K562 (cell line): ENCODE data around the gene ATPAF2. TPM values are rescaled to one million over a fixed set of nuclear protein-coding genes. Genes with fewer than 3 reads are reported as not detected.

Source experiments
- ATAC-seq: fragments of 200-7000 bp; cut with Tn5 transposase; 3 replicates; pipeline ENCODE4 v1.9.1; 2020; ENCODE audit warnings: moderate library complexity
- BruUV-seq: library from RNA; stranded (reverse); fragments of 400-500 nt; replicated peaks from 2 replicates; lab custom pipeline; 2021; lab: Mats Ljungman, UMichigan
- CTCF ChIA-PET: fragments of 300-600 bp; formaldehyde crosslinking; extraction: SDS; loops from one replicate; lab custom pipeline; 2021; ENCODE audit warnings: low intra/inter-chr PET ratio; lab: Yijun Ruan, JAX
- POLR2A ChIA-PET: fragments of 300-600, 350-650 bp; sonication (Branson Sonifier 250); formaldehyde crosslinking; extraction: SDS; loops from one replicate; lab custom pipeline; 2021; ENCODE audit warnings: antibody characterized with exemption, inconsistent platforms; lab: Yijun Ruan, JAX
- DNase-seq, 4 experiments: peaks; one replicate each; pipeline versions ENCODE4 v3.0.0 to v3.0.0-alpha.2; 2011 to 2018; ENCODE audit warnings: low spot score in 3 of 4, mixed read lengths in 3 of 4; ENCODE audit errors: extremely low read depth in 1 of 4
- FAIRE-seq: peaks from 2 replicates; lab custom pipeline; 2011; peaks lifted over from hg19 to GRCh38; lab: Jason Lieb, UNC
- H2AFZ ChIP-seq: 2 replicates; pipeline ENCODE4 v1.6.0; 2011; ENCODE audit warnings: low read depth, low read length, control low read depth, inconsistent platforms
- H3K27ac ChIP-seq: fragments of 200-600 bp; 3 replicates; pipeline ENCODE4 v1.8.0; 2011; ENCODE audit warnings: low read depth, mild to moderate bottlenecking, control low read depth, inconsistent platforms, low read length, moderate library complexity, mixed read lengths; ENCODE audit errors: extremely low read depth
- H3K27me3 ChIP-seq, 2 experiments: fragments of 300-600 bp in 1 of 2; 2 replicates in 1 of 2; 3 replicates in 1 of 2; pipeline versions ENCODE4 v1.6.0 to v1.8.0; 2011; ENCODE audit warnings: inconsistent platforms in 2 of 2, low read length in 2 of 2, mild to moderate bottlenecking in 1 of 2, mixed read lengths in 1 of 2, moderate library complexity in 1 of 2; ENCODE audit not compliant: control insufficient read depth in 2 of 2, insufficient read depth in 2 of 2
- H3K36me3 ChIP-seq: fragments of 300-600 bp; 3 replicates; pipeline ENCODE4 v1.8.0; 2011; ENCODE audit warnings: mild to moderate bottlenecking, low read length, inconsistent platforms; ENCODE audit not compliant: control insufficient read depth, insufficient read depth
- H3K4me1 ChIP-seq, 2 experiments: fragments of 200-600 bp in 1 of 2; replicated peaks in 1 of 2; 2 replicates in 1 of 2; 3 replicates in 1 of 2; pipeline versions ENCODE4 v1.5.1 to v1.8.0; 2011; ENCODE audit warnings: inconsistent platforms in 2 of 2, low read length in 2 of 2, mild to moderate bottlenecking in 1 of 2, mixed read lengths in 1 of 2, moderate library complexity in 1 of 2; ENCODE audit not compliant: control insufficient read depth in 2 of 2, insufficient read depth in 2 of 2
- H3K4me2 ChIP-seq: 2 replicates; pipeline ENCODE4 v1.6.1; 2011; ENCODE audit warnings: low read length, control low read depth, inconsistent platforms, mixed read lengths; ENCODE audit not compliant: insufficient read depth
- H3K4me3 ChIP-seq: fragments of 200-600 bp; sonication (generic), shearing (Covaris generic); 2 replicates; pipeline ENCODE4 v1.5.1; 2016; ENCODE audit warnings: control low read depth, inconsistent platforms
- H3K79me2 ChIP-seq: fragments of 200-600 bp; 3 replicates; pipeline ENCODE4 v1.8.0; 2011; ENCODE audit warnings: low read length, inconsistent platforms; ENCODE audit not compliant: control insufficient read depth, insufficient read depth
- H3K9ac ChIP-seq, 2 experiments: 2 replicates each; pipeline versions ENCODE4 v1.6.0 to v1.6.1; 2011; ENCODE audit warnings: low read depth in 2 of 2, low read length in 2 of 2, control low read depth in 1 of 2, inconsistent platforms in 1 of 2, mild to moderate bottlenecking in 1 of 2, mixed read lengths in 1 of 2; ENCODE audit not compliant: insufficient read depth in 1 of 2
- H3K9me1 ChIP-seq: one replicate; pipeline ENCODE4 v1.6.0; 2011; ENCODE audit warnings: inconsistent platforms, mild to moderate bottlenecking, low read length, moderate library complexity; ENCODE audit not compliant: control insufficient read depth, insufficient read depth
- H3K9me3 ChIP-seq: replicated peaks from 2 replicates; pipeline ENCODE4 v1.5.1; 2011; ENCODE audit warnings: low read depth, low read length, inconsistent platforms; ENCODE audit not compliant: control insufficient read depth, insufficient read depth
- H4K20me1 ChIP-seq: replicated peaks from 2 replicates; pipeline ENCODE4 v1.6.1; 2011; ENCODE audit warnings: low read length, inconsistent platforms, mixed read lengths; ENCODE audit not compliant: control insufficient read depth, insufficient read depth
- ARNT ChIP-seq, 2 experiments: fragments of 450-650 bp; IDR thresholded peaks; 2 replicates each; pipeline ENCODE4 v1.6.1; 2016; ENCODE audit warnings: mild to moderate bottlenecking in 1 of 2
- ASH1L ChIP-seq: fragments of 450-650 bp; IDR thresholded peaks from 2 replicates; pipeline ENCODE4 v1.6.1; 2018; ENCODE audit warnings: borderline replicate concordance, mild to moderate bottlenecking, low read depth; ENCODE audit not compliant: partially characterized antibody
- E2F3 ChIP-seq: fragments of 250-450 bp; sonication (Bioruptor Pico); IDR thresholded peaks from 2 replicates; pipeline ENCODE4 v1.4.0; 2020; ENCODE audit warnings: mild to moderate bottlenecking
- ERF ChIP-seq: fragments of 450-650 bp; formaldehyde crosslinking; IDR thresholded peaks from 2 replicates; pipeline ENCODE4 v1.4.0; 2020; ENCODE audit warnings: mild to moderate bottlenecking, mixed read lengths
- FOXM1 ChIP-seq, 2 experiments: fragments of 450-650 bp in 1 of 2; sonication (generic) in 1 of 2; formaldehyde crosslinking in 1 of 2; IDR thresholded peaks; 2 replicates each; pipeline versions ENCODE4 v1.6.1 to v1.9.0; 2017 to 2022; ENCODE audit warnings: low read depth in 2 of 2, mild to moderate bottlenecking in 2 of 2, missing genetic modification reagents in 1 of 2, moderate library complexity in 1 of 2
- HDAC3 ChIP-seq: fragments of 450-650 bp; IDR thresholded peaks from 2 replicates; pipeline ENCODE4 v1.6.1; 2018; ENCODE audit warnings: borderline replicate concordance, mild to moderate bottlenecking, moderate library complexity; ENCODE audit not compliant: partially characterized antibody
- HDAC6 ChIP-seq: IDR thresholded peaks from 2 replicates; pipeline ENCODE4 v1.6.1; 2012; ENCODE audit warnings: low read depth, mild to moderate bottlenecking, control low read depth, inconsistent platforms, low read length, moderate library complexity
- NBN ChIP-seq: fragments of 450-650 bp; IDR thresholded peaks from 2 replicates; pipeline ENCODE4 v1.6.1; 2016; ENCODE audit warnings: low read depth, mild to moderate bottlenecking
- NCOA1 ChIP-seq: fragments of 450-650 bp; IDR thresholded peaks from 2 replicates; pipeline ENCODE4 v1.6.1; 2016; ENCODE audit warnings: low read depth
- POLR2AphosphoS2 ChIP-seq: IDR thresholded peaks from 2 replicates; pipeline ENCODE4 v1.6.1; 2012; ENCODE audit warnings: low read length, improper control_type of control experiment
- POLR2AphosphoS5 ChIP-seq: IDR thresholded peaks from 2 replicates; pipeline ENCODE4 v1.6.1; 2011; ENCODE audit warnings: mild to moderate bottlenecking, low read depth, low read length, moderate library complexity; ENCODE audit not compliant: control insufficient read depth, insufficient read depth
- RFX7 ChIP-seq: fragments of 250-450 bp; sonication (Bioruptor Pico); IDR thresholded peaks from 2 replicates; pipeline ENCODE4 v1.5.1; 2021; ENCODE audit warnings: mild to moderate bottlenecking
- SRSF9 ChIP-seq: fragments of 200-400 bp; formaldehyde crosslinking; IDR thresholded peaks from 2 replicates; pipeline ENCODE4 v1.6.1; 2017; ENCODE audit warnings: low read depth, low read length, borderline replicate concordance
- ZKSCAN3 ChIP-seq: fragments of 250-450 bp; sonication (Bioruptor Pico); IDR thresholded peaks from 2 replicates; pipeline ENCODE4 v1.4.0; 2020
- ZNF551 ChIP-seq: fragments of 250-450 bp; sonication (Bioruptor Pico); IDR thresholded peaks from 2 replicates; pipeline ENCODE4 v1.5.0; 2021; ENCODE audit warnings: mild to moderate bottlenecking, moderate library complexity
- ZNF586 ChIP-seq: fragments of 450-650 bp; formaldehyde crosslinking; conservative IDR thresholded peaks from 2 replicates; pipeline ENCODE4 v1.4.0; 2020; ENCODE audit warnings: mild to moderate bottlenecking, moderate library complexity
- ZNF717 ChIP-seq: fragments of 250-450 bp; sonication (Bioruptor Pico); IDR thresholded peaks from 2 replicates; pipeline ENCODE4 v1.5.0; 2021
- ZNF75A ChIP-seq: fragments of 450-650 bp; formaldehyde crosslinking; IDR thresholded peaks from 2 replicates; pipeline ENCODE4 v1.4.0; 2020; ENCODE audit warnings: mild to moderate bottlenecking
- ZNF76 ChIP-seq: fragments of 250-450 bp; sonication (Bioruptor Pico); IDR thresholded peaks from 2 replicates; pipeline ENCODE4 v1.4.0; 2020; ENCODE audit warnings: mild to moderate bottlenecking, moderate library complexity, borderline replicate concordance
- WGBS: fragments of 100-300 bp; shearing (Covaris generic); methylation state at CpG from one replicate; pipeline ENCODE4 v1.1.6; 2016; ENCODE audit warnings: low coverage, mixed read lengths; ENCODE audit not compliant: insufficient coverage; ENCODE audit errors: missing lambda C conversion rate; 5-methylcytosine and 5-hydroxymethylcytosine counted together
- in situ Hi-C: fragments of 300-500 bp; cut with MboI; formaldehyde crosslinking; loops from 4 replicates; pipeline ENCODE4 v1.15.0; 2018; ENCODE audit warnings: inconsistent platforms, mixed read lengths
- intact Hi-C: fragments of 100-400 bp; cut with micrococcal nuclease; formaldehyde crosslinking; loops from 2 replicates; pipeline ENCODE4 v1.14.2; 2022
- polyA plus RNA-seq, 8 experiments: library from polyadenylated mRNA; depleted of rRNA in 4 of 8; stranded (reverse) in 5 of 8; unstranded in 3 of 8; fragments of >200 nt; fragmentation: Nextera tagmentation in 2 of 8; fragmentation: Illumina TruSeq in 1 of 8; extraction: Ambion mirVana in 2 of 8; extraction: Trizol in 1 of 8; gene quantifications; 2 replicates each; pipeline versions ENCODE4 v1.2.1 to v1.2.3, GENCODE V29; 2011 to 2014; ENCODE audit warnings: inconsistent platforms in 1 of 8, missing spikeins in 1 of 8
- total RNA-seq, 7 experiments: library from RNA; depleted of rRNA in 6 of 7; stranded (reverse); fragments of >200 nt in 6 of 7; fragmentation: Illumina TruSeq in 2 of 7; extraction: Trizol in 2 of 7; gene quantifications; 2 replicates each; pipeline versions ENCODE4 v1.2.1 to v1.2.3, GENCODE V29; 2011 to 2021; ENCODE audit warnings: low replicate concordance in 1 of 7
- TF ChIP-seq, protein P1 (sequence below): fragments of 450-650 bp; conservative IDR thresholded peaks from 2 replicates; pipeline ENCODE4 v1.6.1; 2016; ENCODE audit warnings: missing genetic modification characterization, low read depth, mild to moderate bottlenecking, control low read depth, missing compliant biosample characterization
- TF ChIP-seq, protein P2 (sequence below): fragments of 200-800 bp; sonication (Bioruptor generic); IDR thresholded peaks from 2 replicates; pipeline ENCODE4 v1.6.1; 2017; ENCODE audit warnings: missing genetic modification characterization, missing compliant biosample characterization

Gene ATPAF2
- total and polyA plus RNA-seq, 9 of the 15 experiments (the other 6 are each of a cell fraction or from before 2014, with no cell fraction given), result 2.1 to 19.2 (median 11.3) TPM

DNA sequence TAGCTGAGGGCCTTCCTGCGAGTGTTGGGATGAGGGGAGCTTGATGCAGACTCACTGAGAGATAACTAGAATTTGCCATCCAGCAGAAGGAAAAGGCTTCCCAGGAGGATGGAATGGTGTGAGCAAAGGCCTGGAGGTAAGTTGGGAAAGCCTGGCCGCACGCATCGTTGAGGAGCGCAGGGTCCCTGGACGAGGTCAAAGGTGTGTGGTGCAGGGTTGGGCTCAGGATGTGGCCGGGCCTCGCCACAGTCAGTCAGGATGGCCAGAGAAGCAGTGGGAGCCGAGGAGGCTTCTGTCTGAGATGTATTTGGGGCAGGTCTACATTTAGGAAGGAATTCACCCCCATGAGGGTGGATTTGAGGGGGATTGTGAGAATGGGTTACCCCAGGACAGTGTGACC lies 49.9 kb downstream of the ATPAF2 start (continued):
- no peak for TF ChIP-seq ZNF551 (CRISPR knock-in tag)
- no peak for TF ChIP-seq ZNF717 (CRISPR knock-in tag)
- TF ChIP-seq ERF (CRISPR knock-in tag), result no peak
- no peak for TF ChIP-seq ZKSCAN3
- no peak for TF ChIP-seq FOXM1 (IDR thresholded peaks at IDR 0.05; ENCODE audit: low read depth)
- no peak for TF ChIP-seq FOXM1 (CRISPR knock-in tag; IDR thresholded peaks at IDR 0.05; ENCODE audit: low read depth)

DNA sequence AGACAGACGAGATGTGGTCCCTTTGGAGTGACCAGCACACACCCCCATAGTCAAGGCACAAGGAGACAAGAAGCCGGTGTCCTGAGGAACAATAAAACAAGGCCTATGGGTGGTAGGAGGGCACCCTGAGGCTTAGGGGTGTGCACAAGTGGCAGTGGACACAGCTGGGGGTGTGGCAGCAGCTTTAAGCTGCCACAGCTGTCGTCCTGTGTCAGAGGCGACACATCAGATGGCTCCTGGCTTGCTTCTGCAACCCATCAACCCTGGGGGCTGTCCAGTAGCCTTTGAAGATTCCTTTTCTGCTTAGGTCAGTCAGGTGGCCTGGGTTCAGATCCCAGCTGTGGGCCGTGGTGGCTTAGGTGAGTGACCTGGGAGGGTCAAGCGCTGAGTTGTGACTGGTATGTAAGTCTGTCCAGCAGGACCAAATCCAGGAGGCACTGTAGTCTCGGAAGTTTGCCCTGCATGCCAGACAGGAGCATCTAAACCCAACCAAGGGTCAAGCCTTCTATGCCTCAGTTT lies 50.5 kb downstream of the ATPAF2 start:
- FAIRE-seq, result no peak
- WGBS, result 27% methylated on average over 7 of the region's 7 CpGs
- H3K36me3 ChIP-seq, result no peaks in the 10 kb centered on the region
- TF ChIP-seq SRSF9 (no peak), ZNF586 (CRISPR knock-in tag) (no peak), ZNF75A (no peak), HDAC6 (no peak), NBN (no peak), ASH1L (no peak), POLR2AphosphoS5 (no peak), ZNF76 (CRISPR knock-in tag) (no peak), POLR2AphosphoS2 (no peak), E2F3 (CRISPR knock-in tag) (no peak), NCOA1 (no peak), ARNT (IDR thresholded peaks at IDR 0.05) (no peak), HDAC3 (no peak), RFX7 (CRISPR knock-in tag) (no peak)
- TF ChIP-seq, protein P1, sequence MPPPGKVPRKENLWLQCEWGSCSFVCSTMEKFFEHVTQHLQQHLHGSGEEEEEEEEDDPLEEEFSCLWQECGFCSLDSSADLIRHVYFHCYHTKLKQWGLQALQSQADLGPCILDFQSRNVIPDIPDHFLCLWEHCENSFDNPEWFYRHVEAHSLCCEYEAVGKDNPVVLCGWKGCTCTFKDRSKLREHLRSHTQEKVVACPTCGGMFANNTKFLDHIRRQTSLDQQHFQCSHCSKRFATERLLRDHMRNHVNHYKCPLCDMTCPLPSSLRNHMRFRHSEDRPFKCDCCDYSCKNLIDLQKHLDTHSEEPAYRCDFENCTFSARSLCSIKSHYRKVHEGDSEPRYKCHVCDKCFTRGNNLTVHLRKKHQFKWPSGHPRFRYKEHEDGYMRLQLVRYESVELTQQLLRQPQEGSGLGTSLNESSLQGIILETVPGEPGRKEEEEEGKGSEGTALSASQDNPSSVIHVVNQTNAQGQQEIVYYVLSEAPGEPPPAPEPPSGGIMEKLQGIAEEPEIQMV (tag), result no peak
- TF ChIP-seq, protein P2, sequence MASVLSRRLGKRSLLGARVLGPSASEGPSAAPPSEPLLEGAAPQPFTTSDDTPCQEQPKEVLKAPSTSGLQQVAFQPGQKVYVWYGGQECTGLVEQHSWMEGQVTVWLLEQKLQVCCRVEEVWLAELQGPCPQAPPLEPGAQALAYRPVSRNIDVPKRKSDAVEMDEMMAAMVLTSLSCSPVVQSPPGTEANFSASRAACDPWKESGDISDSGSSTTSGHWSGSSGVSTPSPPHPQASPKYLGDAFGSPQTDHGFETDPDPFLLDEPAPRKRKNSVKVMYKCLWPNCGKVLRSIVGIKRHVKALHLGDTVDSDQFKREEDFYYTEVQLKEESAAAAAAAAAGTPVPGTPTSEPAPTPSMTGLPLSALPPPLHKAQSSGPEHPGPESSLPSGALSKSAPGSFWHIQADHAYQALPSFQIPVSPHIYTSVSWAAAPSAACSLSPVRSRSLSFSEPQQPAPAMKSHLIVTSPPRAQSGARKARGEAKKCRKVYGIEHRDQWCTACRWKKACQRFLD (CRISPR knock-in tag), result no peak

More for the DNA sequence above, 50.5 kb downstream of the ATPAF2 start:
- in situ Hi-C loops, result no loop called here
- no peak overlapping the region for H2AFZ ChIP-seq
- CTCF ChIA-PET, result no interaction called here
- no peaks in the 10 kb centered on the region; a peak in 2 of 5 replicates for H3K4me1 ChIP-seq
- ATAC-seq (no peak), DNase-seq (no peak)
- no peaks in the 10 kb centered on the region for H3K79me2 ChIP-seq
- POLR2A ChIA-PET, result no interaction called here
- no TSS peak for BruUV-seq
- no peaks in the 10 kb centered on the region for H3K9me3 ChIP-seq
- H3K27me3 ChIP-seq, result peaks cover 0 to 33% of the 10 kb centered on the region in 2 experiments; a peak in 2 of 5 replicates
- H3K9me1 ChIP-seq, result no peaks in the 10 kb centered on the region
- no peak overlapping the region for H3K9ac ChIP-seq
- H3K27ac ChIP-seq, result no peak overlapping the region
- no peak overlapping the region for H3K4me3 ChIP-seq
- intact Hi-C loops, result loop anchor here (5.0 kb wide), 1 partner anchor 44 kb away; no protein-coding TSS in a partner anchor
- no peaks in the 10 kb centered on the region for H4K20me1 ChIP-seq
- no peak overlapping the region for H3K4me2 ChIP-seq
